Measurements from ENCODE around the gene TFIP11. TPM values are rescaled to one million over a fixed set of nuclear protein-coding genes. Genes with fewer than 3 reads are reported as not detected.

Gene TFIP11
- total and polyA plus RNA-seq, 10 of the 15 experiments (the other 5 are each of a cell fraction or from before 2014, with no cell fraction given): 14.2 to 43.3 (median 31.9) TPM

DNA sequence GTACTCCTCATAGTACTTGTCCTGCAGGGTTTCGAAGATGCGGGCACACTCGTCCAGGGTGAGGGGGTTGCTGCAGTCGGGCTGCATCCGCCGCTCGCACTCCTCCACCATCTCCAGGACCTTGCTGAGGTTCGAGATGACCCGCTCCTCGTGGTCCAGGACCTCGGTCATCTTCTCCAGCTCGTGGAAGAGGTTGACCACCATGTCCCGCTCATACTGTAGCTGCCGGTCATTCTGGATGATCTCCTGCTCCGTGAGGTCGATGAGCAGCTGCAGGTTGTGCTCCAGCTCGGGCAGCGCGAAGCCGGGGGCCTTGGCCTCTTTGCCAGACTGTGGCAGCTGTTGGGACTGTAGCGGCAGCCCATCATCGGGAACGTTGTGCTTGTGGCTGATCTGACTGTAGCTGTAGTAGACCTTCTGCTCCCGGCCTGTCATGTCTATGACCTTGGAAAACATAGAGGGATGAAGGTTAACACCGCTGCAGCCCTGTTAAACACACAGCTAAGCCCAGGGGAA is 13.0 kb downstream of the TFIP11 start:
- Histone ChIP-seq H3K79me2 (ENCODE audit: control insufficient read depth, insufficient read depth, low read length) (no peaks in the 10 kb centered on the region), H3K4me3 (no peak overlapping the region), H2AFZ (ENCODE audit: control insufficient read depth, low read depth, low read length) (no peak overlapping the region), H3K36me3 (ENCODE audit: control insufficient read depth in 2 of 2, insufficient read depth in 2 of 2, low read length in 1 of 2) (peaks cover 32 to 46% of the 10 kb centered on the region in 2 experiments), H3K4me1 (ENCODE audit: control insufficient read depth, insufficient read depth, low read length) (peaks cover 6% of the 10 kb centered on the region), H4K20me1 (ENCODE audit: control insufficient read depth, insufficient read depth) (no peaks in the 10 kb centered on the region), H3K4me2 (ENCODE audit: control insufficient read depth, insufficient read depth) (no peak overlapping the region), H3K27me3 (replicated peaks in 1 of 2; ENCODE audit: control insufficient read depth in 2 of 2, insufficient read depth in 2 of 2, low read length in 1 of 2) (no peaks in the 10 kb centered on the region), H3K9me3 (replicated peaks; ENCODE audit: control insufficient read depth, insufficient read depth, low read length) (no peaks in the 10 kb centered on the region), H3K27ac (ENCODE audit: control insufficient read depth, insufficient read depth) (no peak overlapping the region), H3K9ac (ENCODE audit: control insufficient read depth, insufficient read depth, low read length) (no peak overlapping the region)
- no peak for DNase-seq (ENCODE audit: low read depth, low spot score)
- WGBS (ENCODE audit: insufficient coverage, insufficient replicate concordance, low lambda C conversion rate, missing lambda C conversion rate): 93% methylated on average over 25 of the region's 25 CpGs
- ChIA-PET RAD21 (ENCODE audit: unreplicated experiment) (no interaction called here), CTCF (interaction anchor here (0.6 to 1.6 kb wide), 3 partner anchors 13 to 164 kb away, joined by 3 to 4 read pairs (median 3); partner anchors contain the start of genes HPS4, SRRD and TFIP11), POLR2A (interaction anchor here (0.6 kb wide), 1 partner anchor 130 kb away, joined by 3 read pairs; no protein-coding TSS in a partner anchor), SMC1A (ENCODE audit: uncharacterized antibody, unreplicated experiment) (interaction anchor here (1.1 kb wide), 1 partner anchor 34 kb away, joined by 3 read pairs; no protein-coding TSS in a partner anchor)
- TF ChIP-seq POLR2A (IDR thresholded peaks at IDR 0.05; ENCODE audit: low read depth, low read length) (0 out of 2 replicates have a peak, but pooled peaks have one; percentile 46), SMAD1 (IDR thresholded peaks at IDR 0.05; ENCODE audit: low read depth, partially characterized antibody) (no peak)
- no peak for ATAC-seq
- FAIRE-seq: no peak
- no TSS peak for BruUV-seq (replicated peaks)
- intact Hi-C loops (cut with micrococcal nuclease; ENCODE audit: unreplicated experiment): no loop called here
- in situ Hi-C loops (cut with MboI): no loop called here

DNA sequence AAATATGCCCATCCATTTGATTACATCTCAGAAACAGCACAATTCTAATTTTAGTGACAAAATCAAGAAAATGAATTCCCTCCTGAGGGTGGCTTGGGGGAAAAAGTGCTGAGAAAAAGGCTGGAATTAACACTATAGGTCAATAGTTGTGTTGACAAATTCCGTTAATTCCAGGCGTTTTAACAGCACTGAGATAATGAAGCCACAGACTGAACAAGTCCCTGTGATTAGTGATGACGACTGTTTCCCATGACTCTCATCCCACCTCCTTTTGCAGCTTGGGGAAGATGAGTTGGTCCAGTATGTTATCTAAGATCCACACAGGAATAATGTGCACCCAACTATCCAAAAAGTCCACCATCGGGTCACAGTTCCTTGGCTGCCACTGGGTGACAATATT is 15.8 kb downstream of the TFIP11 start:
- POLR2A ChIA-PET: interaction anchor here (0.6 kb wide), 1 partner anchor 53 kb away, joined by 3 read pairs; no protein-coding TSS in a partner anchor
- intact Hi-C loops (cut with micrococcal nuclease; ENCODE audit: unreplicated experiment): no loop called here

More for the DNA sequence above, 15.8 kb downstream of the TFIP11 start:
- Histone ChIP-seq H3K4me1 (ENCODE audit: control insufficient read depth, insufficient read depth, low read length) (no peaks in the 10 kb centered on the region), H3K9ac (ENCODE audit: control insufficient read depth, insufficient read depth, low read length) (no peak overlapping the region), H3K27ac (ENCODE audit: control insufficient read depth, insufficient read depth) (no peak overlapping the region), H3K27me3 (replicated peaks in 1 of 2; ENCODE audit: control insufficient read depth in 2 of 2, insufficient read depth in 2 of 2, low read length in 1 of 2) (no peaks in the 10 kb centered on the region), H3K4me2 (ENCODE audit: control insufficient read depth, insufficient read depth) (no peak overlapping the region), H3K36me3 (ENCODE audit: control insufficient read depth in 2 of 2, insufficient read depth in 2 of 2, low read length in 1 of 2) (peaks cover 38 to 53% of the 10 kb centered on the region in 2 experiments), H2AFZ (ENCODE audit: control insufficient read depth, low read depth, low read length) (no peak overlapping the region), H3K79me2 (ENCODE audit: control insufficient read depth, insufficient read depth, low read length) (no peaks in the 10 kb centered on the region), H3K4me3 (no peak overlapping the region), H3K9me3 (replicated peaks; ENCODE audit: control insufficient read depth, insufficient read depth, low read length) (no peaks in the 10 kb centered on the region), H4K20me1 (ENCODE audit: control insufficient read depth, insufficient read depth) (no peaks in the 10 kb centered on the region)
- TF ChIP-seq TCF7 (IDR thresholded peaks at IDR 0.05; ENCODE audit: borderline replicate concordance) (no peak), HDGF (IDR thresholded peaks at IDR 0.05) (no peak)
- FAIRE-seq: no peak
- ChIA-PET SMC1A (ENCODE audit: uncharacterized antibody, unreplicated experiment) (no interaction called here), CTCF (interaction anchor here (1.6 kb wide), 1 partner anchor 10 kb away, joined by 5 read pairs; no protein-coding TSS in a partner anchor), RAD21 (ENCODE audit: unreplicated experiment) (no interaction called here)
- in situ Hi-C loops (cut with MboI): no loop called here
- ATAC-seq: no peak
- no peak for DNase-seq (ENCODE audit: low read depth, low spot score)
- 90% methylated on average over 4 of the region's 4 CpGs for WGBS (ENCODE audit: insufficient coverage, insufficient replicate concordance, low lambda C conversion rate, missing lambda C conversion rate)
- BruUV-seq (replicated peaks): no TSS peak

Data from GM12878 (cell line).